ENCODE results near the gene RNF126. TPM values are rescaled to one million over a fixed set of nuclear protein-coding genes. Genes with fewer than 3 reads are reported as not detected.

Gene RNF126
- total and polyA plus RNA-seq, 2 experiments from 2014 or later = 95.7 to 112 TPM

DNA sequence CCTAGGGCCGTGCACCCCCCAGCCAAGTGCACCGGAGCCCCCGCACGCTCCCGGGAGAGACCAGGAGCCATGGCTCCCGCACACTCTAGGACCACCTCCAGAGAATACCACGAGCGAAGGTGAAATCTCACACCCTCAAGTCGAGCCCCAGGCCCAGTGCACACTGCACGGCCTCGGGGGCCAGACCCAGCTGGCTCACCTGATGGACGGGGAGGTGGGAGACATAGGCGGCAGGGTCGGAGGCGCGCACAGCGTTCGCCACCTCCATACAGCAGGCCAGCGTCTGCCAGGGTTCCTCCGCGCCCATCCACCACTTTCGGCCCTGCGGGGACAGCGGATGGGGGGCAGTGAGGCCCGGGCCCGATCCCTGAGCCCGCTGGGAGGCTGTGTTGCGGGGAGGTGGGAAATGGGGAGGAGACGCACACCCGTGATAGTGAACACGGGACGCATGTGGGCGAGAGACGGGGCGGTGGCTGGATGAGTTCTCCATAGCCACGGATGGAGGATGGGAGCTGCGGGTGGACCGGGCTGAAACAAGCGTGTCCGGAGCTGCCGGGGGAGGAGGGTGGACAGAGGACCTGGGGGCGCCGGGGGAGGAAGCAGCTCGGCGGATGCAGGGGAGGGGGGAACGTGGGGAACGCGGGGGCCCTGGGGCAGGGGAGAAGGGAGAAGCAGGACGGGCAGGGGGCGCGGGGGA lies 42.7 kb downstream of the RNF126 start:
- H3K4me1 ChIP-seq (ENCODE audit: insufficient read depth) = no peaks in the 10 kb centered on the region
- peaks cover 3% of the 10 kb centered on the region; the same call in 2 of the 3 replicates for H3K4me1 Mint-ChIP-seq
- H3K36me3 ChIP-seq (ENCODE audit: insufficient read depth) = no peaks in the 10 kb centered on the region
- H3K27me3 Mint-ChIP-seq (ENCODE audit: insufficient read depth, low read depth, poor library complexity) = peaks cover 6% of the 10 kb centered on the region
- no peaks in the 10 kb centered on the region for H3K9me3 Mint-ChIP-seq
- H3F3A ChIP-seq (replicated peaks; ENCODE audit: low read depth) = 0 out of 2 replicates have a peak, but pooled peaks cover 5% of the 10 kb centered on the region
- H3K27me3 ChIP-seq (ENCODE audit: insufficient read depth) = no peaks in the 10 kb centered on the region
- peaks cover 4% of the 10 kb centered on the region; the same call in 1 of the 2 replicates for H4K20me1 ChIP-seq (replicated peaks; ENCODE audit: insufficient read depth)
- DNase-seq (ENCODE audit: low spot score) (no peak), ATAC-seq (no peak)
- no peak overlapping the region for H3K27ac Mint-ChIP-seq
- peaks cover 43% of the 10 kb centered on the region for H3K36me3 Mint-ChIP-seq (ENCODE audit: low read depth)
- no peak overlapping the region for H3K27ac ChIP-seq (ENCODE audit: low read depth)
- no peak overlapping the region for H3K4me3 ChIP-seq
- no peaks in the 10 kb centered on the region for H3K9me2 ChIP-seq (ENCODE audit: insufficient read depth)
- H3K4me3 Mint-ChIP-seq = no peak overlapping the region
- H2AFZ ChIP-seq = no peak overlapping the region
- TF ChIP-seq, protein P1, sequence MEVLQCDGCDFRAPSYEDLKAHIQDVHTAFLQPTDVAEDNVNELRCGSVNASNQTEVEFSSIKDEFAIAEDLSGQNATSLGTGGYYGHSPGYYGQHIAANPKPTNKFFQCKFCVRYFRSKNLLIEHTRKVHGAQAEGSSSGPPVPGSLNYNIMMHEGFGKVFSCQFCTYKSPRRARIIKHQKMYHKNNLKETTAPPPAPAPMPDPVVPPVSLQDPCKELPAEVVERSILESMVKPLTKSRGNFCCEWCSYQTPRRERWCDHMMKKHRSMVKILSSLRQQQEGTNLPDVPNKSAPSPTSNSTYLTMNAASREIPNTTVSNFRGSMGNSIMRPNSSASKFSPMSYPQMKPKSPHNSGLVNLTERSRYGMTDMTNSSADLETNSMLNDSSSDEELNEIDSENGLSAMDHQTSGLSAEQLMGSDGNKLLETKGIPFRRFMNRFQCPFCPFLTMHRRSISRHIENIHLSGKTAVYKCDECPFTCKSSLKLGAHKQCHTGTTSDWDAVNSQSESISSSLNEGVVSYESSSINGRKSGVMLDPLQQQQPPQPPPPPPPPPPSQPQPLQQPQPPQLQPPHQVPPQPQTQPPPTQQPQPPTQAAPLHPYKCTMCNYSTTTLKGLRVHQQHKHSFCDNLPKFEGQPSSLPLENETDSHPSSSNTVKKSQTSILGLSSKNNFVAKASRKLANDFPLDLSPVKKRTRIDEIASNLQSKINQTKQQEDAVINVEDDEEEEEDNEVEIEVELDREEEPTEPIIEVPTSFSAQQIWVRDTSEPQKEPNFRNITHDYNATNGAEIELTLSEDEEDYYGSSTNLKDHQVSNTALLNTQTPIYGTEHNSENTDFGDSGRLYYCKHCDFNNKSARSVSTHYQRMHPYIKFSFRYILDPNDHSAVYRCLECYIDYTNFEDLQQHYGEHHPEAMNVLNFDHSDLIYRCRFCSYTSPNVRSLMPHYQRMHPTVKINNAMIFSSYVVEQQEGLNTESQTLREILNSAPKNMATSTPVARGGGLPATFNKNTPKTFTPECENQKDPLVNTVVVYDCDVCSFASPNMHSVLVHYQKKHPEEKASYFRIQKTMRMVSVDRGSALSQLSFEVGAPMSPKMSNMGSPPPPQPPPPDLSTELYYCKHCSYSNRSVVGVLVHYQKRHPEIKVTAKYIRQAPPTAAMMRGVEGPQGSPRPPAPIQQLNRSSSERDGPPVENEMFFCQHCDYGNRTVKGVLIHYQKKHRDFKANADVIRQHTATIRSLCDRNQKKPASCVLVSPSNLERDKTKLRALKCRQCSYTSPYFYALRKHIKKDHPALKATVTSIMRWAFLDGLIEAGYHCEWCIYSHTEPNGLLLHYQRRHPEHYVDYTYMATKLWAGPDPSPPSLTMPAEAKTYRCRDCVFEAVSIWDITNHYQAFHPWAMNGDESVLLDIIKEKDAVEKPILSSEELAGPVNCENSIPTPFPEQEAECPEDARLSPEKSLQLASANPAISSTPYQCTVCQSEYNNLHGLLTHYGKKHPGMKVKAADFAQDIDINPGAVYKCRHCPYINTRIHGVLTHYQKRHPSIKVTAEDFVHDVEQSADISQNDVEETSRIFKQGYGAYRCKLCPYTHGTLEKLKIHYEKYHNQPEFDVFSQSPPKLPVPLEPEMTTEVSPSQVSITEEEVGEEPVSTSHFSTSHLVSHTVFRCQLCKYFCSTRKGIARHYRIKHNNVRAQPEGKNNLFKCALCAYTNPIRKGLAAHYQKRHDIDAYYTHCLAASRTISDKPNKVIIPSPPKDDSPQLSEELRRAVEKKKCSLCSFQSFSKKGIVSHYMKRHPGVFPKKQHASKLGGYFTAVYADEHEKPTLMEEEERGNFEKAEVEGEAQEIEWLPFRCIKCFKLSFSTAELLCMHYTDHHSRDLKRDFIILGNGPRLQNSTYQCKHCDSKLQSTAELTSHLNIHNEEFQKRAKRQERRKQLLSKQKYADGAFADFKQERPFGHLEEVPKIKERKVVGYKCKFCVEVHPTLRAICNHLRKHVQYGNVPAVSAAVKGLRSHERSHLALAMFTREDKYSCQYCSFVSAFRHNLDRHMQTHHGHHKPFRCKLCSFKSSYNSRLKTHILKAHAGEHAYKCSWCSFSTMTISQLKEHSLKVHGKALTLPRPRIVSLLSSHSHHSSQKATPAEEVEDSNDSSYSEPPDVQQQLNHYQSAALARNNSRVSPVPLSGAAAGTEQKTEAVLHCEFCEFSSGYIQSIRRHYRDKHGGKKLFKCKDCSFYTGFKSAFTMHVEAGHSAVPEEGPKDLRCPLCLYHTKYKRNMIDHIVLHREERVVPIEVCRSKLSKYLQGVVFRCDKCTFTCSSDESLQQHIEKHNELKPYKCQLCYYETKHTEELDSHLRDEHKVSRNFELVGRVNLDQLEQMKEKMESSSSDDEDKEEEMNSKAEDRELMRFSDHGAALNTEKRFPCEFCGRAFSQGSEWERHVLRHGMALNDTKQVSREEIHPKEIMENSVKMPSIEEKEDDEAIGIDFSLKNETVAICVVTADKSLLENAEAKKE (CRISPR knock-in tag; IDR thresholded peaks at IDR 0.05) = no peak
- TF ChIP-seq POLR2AphosphoS5 (IDR thresholded peaks at IDR 0.05; ENCODE audit: low read depth) (no peak), EZH2phosphoT487 (IDR thresholded peaks at IDR 0.05; ENCODE audit: unreplicated experiment) (no peak), NANOG (IDR thresholded peaks at IDR 0.05; ENCODE audit: borderline replicate concordance) (no peak), ZNF331 (CRISPR knock-in tag; IDR thresholded peaks at IDR 0.05; ENCODE audit: low read depth) (no peak), EZH2 (IDR thresholded peaks at IDR 0.05; ENCODE audit: low read depth, unreplicated experiment) (no peak), CREB1 (CRISPR knock-in tag; IDR thresholded peaks at IDR 0.05; ENCODE audit: low read depth) (no peak), STAT1 (IDR thresholded peaks at IDR 0.05; ENCODE audit: unreplicated experiment) (no peak), ZNF114 (CRISPR knock-in tag; IDR thresholded peaks at IDR 0.05) (no peak), JUNB (IDR thresholded peaks at IDR 0.05; ENCODE audit: unreplicated experiment) (no peak)
- TF ChIP-seq, protein P2, sequence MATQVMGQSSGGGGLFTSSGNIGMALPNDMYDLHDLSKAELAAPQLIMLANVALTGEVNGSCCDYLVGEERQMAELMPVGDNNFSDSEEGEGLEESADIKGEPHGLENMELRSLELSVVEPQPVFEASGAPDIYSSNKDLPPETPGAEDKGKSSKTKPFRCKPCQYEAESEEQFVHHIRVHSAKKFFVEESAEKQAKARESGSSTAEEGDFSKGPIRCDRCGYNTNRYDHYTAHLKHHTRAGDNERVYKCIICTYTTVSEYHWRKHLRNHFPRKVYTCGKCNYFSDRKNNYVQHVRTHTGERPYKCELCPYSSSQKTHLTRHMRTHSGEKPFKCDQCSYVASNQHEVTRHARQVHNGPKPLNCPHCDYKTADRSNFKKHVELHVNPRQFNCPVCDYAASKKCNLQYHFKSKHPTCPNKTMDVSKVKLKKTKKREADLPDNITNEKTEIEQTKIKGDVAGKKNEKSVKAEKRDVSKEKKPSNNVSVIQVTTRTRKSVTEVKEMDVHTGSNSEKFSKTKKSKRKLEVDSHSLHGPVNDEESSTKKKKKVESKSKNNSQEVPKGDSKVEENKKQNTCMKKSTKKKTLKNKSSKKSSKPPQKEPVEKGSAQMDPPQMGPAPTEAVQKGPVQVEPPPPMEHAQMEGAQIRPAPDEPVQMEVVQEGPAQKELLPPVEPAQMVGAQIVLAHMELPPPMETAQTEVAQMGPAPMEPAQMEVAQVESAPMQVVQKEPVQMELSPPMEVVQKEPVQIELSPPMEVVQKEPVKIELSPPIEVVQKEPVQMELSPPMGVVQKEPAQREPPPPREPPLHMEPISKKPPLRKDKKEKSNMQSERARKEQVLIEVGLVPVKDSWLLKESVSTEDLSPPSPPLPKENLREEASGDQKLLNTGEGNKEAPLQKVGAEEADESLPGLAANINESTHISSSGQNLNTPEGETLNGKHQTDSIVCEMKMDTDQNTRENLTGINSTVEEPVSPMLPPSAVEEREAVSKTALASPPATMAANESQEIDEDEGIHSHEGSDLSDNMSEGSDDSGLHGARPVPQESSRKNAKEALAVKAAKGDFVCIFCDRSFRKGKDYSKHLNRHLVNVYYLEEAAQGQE (IDR thresholded peaks at IDR 0.05; ENCODE audit: unreplicated experiment) = no peak
- TF ChIP-seq, protein P3, sequence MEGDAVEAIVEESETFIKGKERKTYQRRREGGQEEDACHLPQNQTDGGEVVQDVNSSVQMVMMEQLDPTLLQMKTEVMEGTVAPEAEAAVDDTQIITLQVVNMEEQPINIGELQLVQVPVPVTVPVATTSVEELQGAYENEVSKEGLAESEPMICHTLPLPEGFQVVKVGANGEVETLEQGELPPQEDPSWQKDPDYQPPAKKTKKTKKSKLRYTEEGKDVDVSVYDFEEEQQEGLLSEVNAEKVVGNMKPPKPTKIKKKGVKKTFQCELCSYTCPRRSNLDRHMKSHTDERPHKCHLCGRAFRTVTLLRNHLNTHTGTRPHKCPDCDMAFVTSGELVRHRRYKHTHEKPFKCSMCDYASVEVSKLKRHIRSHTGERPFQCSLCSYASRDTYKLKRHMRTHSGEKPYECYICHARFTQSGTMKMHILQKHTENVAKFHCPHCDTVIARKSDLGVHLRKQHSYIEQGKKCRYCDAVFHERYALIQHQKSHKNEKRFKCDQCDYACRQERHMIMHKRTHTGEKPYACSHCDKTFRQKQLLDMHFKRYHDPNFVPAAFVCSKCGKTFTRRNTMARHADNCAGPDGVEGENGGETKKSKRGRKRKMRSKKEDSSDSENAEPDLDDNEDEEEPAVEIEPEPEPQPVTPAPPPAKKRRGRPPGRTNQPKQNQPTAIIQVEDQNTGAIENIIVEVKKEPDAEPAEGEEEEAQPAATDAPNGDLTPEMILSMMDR (conservative IDR thresholded peaks at IDR 0.05; ENCODE audit: low read depth in 2 of 2) = no peak
- TF ChIP-seq, protein P4, sequence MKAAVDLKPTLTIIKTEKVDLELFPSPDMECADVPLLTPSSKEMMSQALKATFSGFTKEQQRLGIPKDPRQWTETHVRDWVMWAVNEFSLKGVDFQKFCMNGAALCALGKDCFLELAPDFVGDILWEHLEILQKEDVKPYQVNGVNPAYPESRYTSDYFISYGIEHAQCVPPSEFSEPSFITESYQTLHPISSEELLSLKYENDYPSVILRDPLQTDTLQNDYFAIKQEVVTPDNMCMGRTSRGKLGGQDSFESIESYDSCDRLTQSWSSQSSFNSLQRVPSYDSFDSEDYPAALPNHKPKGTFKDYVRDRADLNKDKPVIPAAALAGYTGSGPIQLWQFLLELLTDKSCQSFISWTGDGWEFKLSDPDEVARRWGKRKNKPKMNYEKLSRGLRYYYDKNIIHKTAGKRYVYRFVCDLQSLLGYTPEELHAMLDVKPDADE (IDR thresholded peaks at IDR 0.05) = no peak
- H3K79me2 ChIP-seq (replicated peaks; ENCODE audit: insufficient read depth) = no peaks in the 10 kb centered on the region
- H3K4me2 ChIP-seq = no peak overlapping the region
